Measurements from ENCODE around the gene SUPT3H.
"Not testable (repeated sequence)": the region's sequence is repeated elsewhere in the genome, so short reads cannot be mapped to it uniquely, and the experiment has no call there.

SUPT3H gene

GRCh38 chr6:44935693-44936300 lies 441.9 kb downstream of the SUPT3H start:
- DNase-seq = no peak

- DNase-seq = no peak
Measured at GRCh38 chr6:44933108-44933507, 444.6 kb downstream of the SUPT3H start.

GRCh38 chr6:44932651-44933091 lies 445.1 kb downstream of the SUPT3H start:
- DNase-seq = no peak

GRCh38 chr6:44931385-44931784 lies 446.3 kb downstream of the SUPT3H start:
- DNase-seq = no peak

GRCh38 chr6:44926556-44926955 lies 451.2 kb downstream of the SUPT3H start:
- DNase-seq = peak; percentile 28

GRCh38 chr6:44925100-44925739 lies 452.5 kb downstream of the SUPT3H start:
- peak; percentile 95 for DNase-seq

- no peak for DNase-seq
Measured at GRCh38 chr6:44923444-44923843, 454.3 kb downstream of the SUPT3H start.

- DNase-seq = peak; percentile 81
Measured at GRCh38 chr6:44921798-44922197, 455.9 kb downstream of the SUPT3H start.

GRCh38 chr6:44920952-44921491 lies 456.7 kb downstream of the SUPT3H start:
- peak; percentile 17 for DNase-seq

- DNase-seq = no peak
Measured at GRCh38 chr6:44918671-44919296, 458.9 kb downstream of the SUPT3H start.

GRCh38 chr6:44917430-44917829 lies 460.3 kb downstream of the SUPT3H start:
- no peak for DNase-seq

GRCh38 chr6:44915111-44915510 lies 462.6 kb downstream of the SUPT3H start:
- no peak for DNase-seq

- no peak for DNase-seq
Measured at GRCh38 chr6:44914141-44914540, 463.6 kb downstream of the SUPT3H start.

- DNase-seq = no peak
Measured at GRCh38 chr6:44906761-44907160, 471.0 kb downstream of the SUPT3H start.

- not testable (repeated sequence) for DNase-seq
Measured at GRCh38 chr6:44900358-44900757, 477.4 kb downstream of the SUPT3H start.

GRCh38 chr6:44898296-44898930 lies 479.3 kb downstream of the SUPT3H start:
- no peak for DNase-seq

- DNase-seq = no peak
Measured at GRCh38 chr6:44897316-44897715, 480.4 kb downstream of the SUPT3H start.

GRCh38 chr6:44896701-44897100 lies 481.0 kb downstream of the SUPT3H start:
- no peak for DNase-seq

- no peak for DNase-seq
Measured at GRCh38 chr6:44892579-44892978, 485.2 kb downstream of the SUPT3H start.

GRCh38 chr6:44879071-44879470 lies 498.7 kb downstream of the SUPT3H start:
- DNase-seq = not testable (repeated sequence)

GRCh38 chr6:44876638-44877037 lies 501.1 kb downstream of the SUPT3H start:
- DNase-seq = not testable (repeated sequence)

- DNase-seq = no peak
Measured at GRCh38 chr6:44869321-44869897, 508.3 kb downstream of the SUPT3H start.

- no peak for DNase-seq
Measured at GRCh38 chr6:44868910-44869309, 508.8 kb downstream of the SUPT3H start.
